K562 treated with DMSO at 1 percent for 48 hours (cell line): Measurements from ENCODE around the gene PZP. TPM values are rescaled to one million over a fixed set of nuclear protein-coding genes. Genes with fewer than 3 reads are reported as not detected.

Source experiments
- total RNA-seq: library from RNA; unstranded; fragments of 300-600 nt; gene quantifications from 2 replicates; pipeline ENCODE4 v1.2.3, GENCODE V29; 2022; ENCODE audit warnings: low replicate concordance; ENCODE audit errors: extremely low read depth

The PZP gene
- not detected in 2 replicates for total RNA-seq

DNA sequence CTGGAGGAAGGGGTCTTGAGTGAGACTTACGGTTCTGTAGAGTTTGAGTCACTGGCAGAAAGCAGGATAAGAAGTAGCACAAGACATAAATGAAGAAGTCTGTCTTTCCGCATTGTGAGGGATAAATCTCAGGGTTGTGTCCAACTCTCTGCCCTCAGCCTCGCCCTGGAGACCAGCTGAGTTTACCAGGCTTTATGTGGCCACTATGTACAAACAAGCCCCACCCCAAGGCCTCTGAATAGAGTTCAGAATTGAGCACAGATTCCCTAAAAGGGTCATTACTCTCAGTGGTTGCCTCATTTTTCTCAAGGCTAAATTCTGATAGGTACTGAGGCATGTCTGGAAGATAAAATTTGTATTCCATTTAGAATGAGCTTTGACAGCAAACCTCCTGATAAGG, at the start of gene PZP:
Gene PZP (minus strand): TSS at position 167 of the 400 bp plus-strand sequence. CDS start 54 bp downstream, at position 113.

DNA sequence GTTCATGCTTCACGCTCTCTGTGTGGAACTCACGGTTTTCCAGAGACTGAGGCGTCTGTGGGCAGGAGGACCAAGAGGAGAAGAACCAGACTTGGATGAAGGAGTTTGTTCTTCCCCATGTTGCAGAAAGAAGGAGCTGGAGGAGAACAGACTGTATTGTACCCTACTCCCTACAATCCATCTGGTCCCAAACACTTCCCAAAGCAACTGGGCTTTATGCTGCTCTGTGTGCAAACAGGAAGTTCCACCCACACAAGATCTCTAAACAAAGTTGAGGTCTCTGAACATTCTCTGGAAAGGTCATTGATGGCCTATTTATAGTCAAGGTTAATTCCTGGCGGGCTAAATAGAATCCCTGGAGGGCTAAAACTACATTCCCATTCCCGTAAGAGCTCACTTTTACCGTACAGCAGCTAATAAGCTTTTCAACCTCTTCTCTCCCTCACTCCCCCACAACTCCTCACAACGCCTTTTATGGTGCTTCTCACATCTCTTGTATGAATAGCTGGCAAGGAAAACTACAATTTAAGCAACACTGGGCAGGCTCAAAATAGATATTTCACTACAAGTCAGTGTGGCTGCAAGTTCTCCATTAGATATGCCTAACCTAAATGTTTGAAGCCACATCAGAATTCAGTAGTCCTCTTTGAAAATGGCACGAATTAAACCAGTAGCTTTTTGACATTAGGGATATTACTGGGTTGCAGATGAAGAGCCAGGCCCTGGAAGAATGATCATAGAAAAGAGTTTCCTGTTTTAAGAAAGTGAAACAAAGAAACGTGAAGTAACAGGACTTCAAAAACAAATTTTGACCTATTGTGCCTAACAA, 92.2 kb downstream of the PZP start, which contains the start of gene A2M:
Gene A2M (minus strand): TSS at position 189 of the 829 bp plus-strand sequence. CDS start 70 bp downstream, at position 119.

Other genes starting within 250 kb of the PZP start
- gene KLRG1, start 218.8 kb downstream of the PZP start, total RNA-seq: not detected in 2 replicates
- gene A2M, start 92.5 kb downstream of the PZP start, total RNA-seq: not detected in 2 replicates